ENCODE results near the gene AGBL4.

DNA sequence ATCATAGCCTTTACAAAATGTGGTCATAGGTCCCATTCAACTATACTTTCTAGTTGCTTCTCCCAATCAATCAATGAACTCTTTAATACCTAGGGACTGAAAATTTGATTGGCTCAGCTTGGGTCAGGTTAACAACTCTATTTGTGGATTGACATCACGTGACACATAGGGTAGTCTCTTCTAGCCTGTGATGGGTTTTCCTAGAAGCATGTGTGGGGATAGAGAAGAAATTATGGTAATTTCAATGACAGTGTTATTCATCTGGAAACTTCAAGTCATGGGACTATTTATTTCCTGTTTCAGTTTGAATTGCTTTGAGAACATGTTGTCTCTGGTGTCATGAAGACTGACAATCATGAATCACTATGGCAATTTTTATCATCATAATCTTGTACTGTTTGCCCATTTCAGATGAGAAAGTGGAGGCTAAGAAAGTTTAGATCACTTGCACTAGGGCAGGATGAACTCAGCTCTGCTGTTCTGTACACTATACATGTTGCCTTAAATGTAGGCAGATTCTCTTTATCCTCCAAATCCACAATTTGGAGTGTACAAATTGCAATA is 717.2 kb downstream of the AGBL4 start:
- TF ChIP-seq, protein P1, sequence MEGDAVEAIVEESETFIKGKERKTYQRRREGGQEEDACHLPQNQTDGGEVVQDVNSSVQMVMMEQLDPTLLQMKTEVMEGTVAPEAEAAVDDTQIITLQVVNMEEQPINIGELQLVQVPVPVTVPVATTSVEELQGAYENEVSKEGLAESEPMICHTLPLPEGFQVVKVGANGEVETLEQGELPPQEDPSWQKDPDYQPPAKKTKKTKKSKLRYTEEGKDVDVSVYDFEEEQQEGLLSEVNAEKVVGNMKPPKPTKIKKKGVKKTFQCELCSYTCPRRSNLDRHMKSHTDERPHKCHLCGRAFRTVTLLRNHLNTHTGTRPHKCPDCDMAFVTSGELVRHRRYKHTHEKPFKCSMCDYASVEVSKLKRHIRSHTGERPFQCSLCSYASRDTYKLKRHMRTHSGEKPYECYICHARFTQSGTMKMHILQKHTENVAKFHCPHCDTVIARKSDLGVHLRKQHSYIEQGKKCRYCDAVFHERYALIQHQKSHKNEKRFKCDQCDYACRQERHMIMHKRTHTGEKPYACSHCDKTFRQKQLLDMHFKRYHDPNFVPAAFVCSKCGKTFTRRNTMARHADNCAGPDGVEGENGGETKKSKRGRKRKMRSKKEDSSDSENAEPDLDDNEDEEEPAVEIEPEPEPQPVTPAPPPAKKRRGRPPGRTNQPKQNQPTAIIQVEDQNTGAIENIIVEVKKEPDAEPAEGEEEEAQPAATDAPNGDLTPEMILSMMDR (IDR thresholded peaks at IDR 0.05 in 4 of 5, conservative IDR thresholded peaks at IDR 0.05 in 1 of 5): no peak
- TF ChIP-seq POLR2A (IDR thresholded peaks at IDR 0.05): no peak
